ENCODE measurements around the gene ZGPAT. TPM values are rescaled to one million over a fixed set of nuclear protein-coding genes. Genes with fewer than 3 reads are reported as not detected.

The ZGPAT gene
- total RNA-seq, 1 experiment from 2014 or later, result 37.9 TPM

- no peak for DNase-seq
- Histone ChIP-seq H3K9me2 (replicated peaks; ENCODE audit: low read length) (no peaks in the 10 kb centered on the region), H3K79me2 (ENCODE audit: low read length) (peaks cover 46% of the 10 kb centered on the region), H3F3A (ENCODE audit: low read length, unreplicated experiment) (no peaks in the 10 kb centered on the region), H3K27ac (ENCODE audit: low read length) (no peak overlapping the region), H3K9me3 (ENCODE audit: low read length) (no peaks in the 10 kb centered on the region), H3K27me3 (ENCODE audit: low read length) (no peaks in the 10 kb centered on the region), H3K4me1 (ENCODE audit: insufficient read depth, low read length) (peaks cover 23% of the 10 kb centered on the region), H3K36me3 (ENCODE audit: low read depth, low read length) (peaks cover 30% of the 10 kb centered on the region), H3K9ac (ENCODE audit: low read length) (no peak overlapping the region), H3K4me2 (ENCODE audit: low read length) (no peak overlapping the region), H2AFZ (ENCODE audit: low read length) (no peak overlapping the region), H3K4me3 (ENCODE audit: low read length) (no peak overlapping the region), H4K20me1 (ENCODE audit: low read length) (no peaks in the 10 kb centered on the region)
- no peak for TF ChIP-seq EZH2phosphoT487 (IDR thresholded peaks at IDR 0.05; ENCODE audit: borderline replicate concordance, low read length)
- TF ChIP-seq, protein P1, sequence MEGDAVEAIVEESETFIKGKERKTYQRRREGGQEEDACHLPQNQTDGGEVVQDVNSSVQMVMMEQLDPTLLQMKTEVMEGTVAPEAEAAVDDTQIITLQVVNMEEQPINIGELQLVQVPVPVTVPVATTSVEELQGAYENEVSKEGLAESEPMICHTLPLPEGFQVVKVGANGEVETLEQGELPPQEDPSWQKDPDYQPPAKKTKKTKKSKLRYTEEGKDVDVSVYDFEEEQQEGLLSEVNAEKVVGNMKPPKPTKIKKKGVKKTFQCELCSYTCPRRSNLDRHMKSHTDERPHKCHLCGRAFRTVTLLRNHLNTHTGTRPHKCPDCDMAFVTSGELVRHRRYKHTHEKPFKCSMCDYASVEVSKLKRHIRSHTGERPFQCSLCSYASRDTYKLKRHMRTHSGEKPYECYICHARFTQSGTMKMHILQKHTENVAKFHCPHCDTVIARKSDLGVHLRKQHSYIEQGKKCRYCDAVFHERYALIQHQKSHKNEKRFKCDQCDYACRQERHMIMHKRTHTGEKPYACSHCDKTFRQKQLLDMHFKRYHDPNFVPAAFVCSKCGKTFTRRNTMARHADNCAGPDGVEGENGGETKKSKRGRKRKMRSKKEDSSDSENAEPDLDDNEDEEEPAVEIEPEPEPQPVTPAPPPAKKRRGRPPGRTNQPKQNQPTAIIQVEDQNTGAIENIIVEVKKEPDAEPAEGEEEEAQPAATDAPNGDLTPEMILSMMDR (conservative IDR thresholded peaks at IDR 0.05; ENCODE audit: low read depth, low read length), result no peak
- no peak for TF ChIP-seq EZH2 (IDR thresholded peaks at IDR 0.05; ENCODE audit: low read length, unreplicated experiment)
- ATAC-seq, result no peak
- ChIA-PET CTCF (no interaction called here), POLR2A (ENCODE audit: unreplicated experiment) (no interaction called here)
- intact Hi-C loops (cut with micrococcal nuclease), result no loop called here
- BruUV-seq (replicated peaks), result no TSS peak
These were observed 3.7 kb upstream of the ZGPAT start for GRCh38 chr20:63703976-63704748.

GRCh38 chr20:63704749-63705117, 3.1 kb upstream of the ZGPAT start:
- Histone ChIP-seq H3K4me2 (ENCODE audit: low read length) (no peak overlapping the region), H3K4me1 (ENCODE audit: insufficient read depth, low read length) (peaks cover 21% of the 10 kb centered on the region), H3K4me3 (ENCODE audit: low read length) (no peak overlapping the region), H3K9ac (ENCODE audit: low read length) (no peak overlapping the region), H3K9me3 (ENCODE audit: low read length) (no peaks in the 10 kb centered on the region), H4K20me1 (ENCODE audit: low read length) (no peaks in the 10 kb centered on the region), H3K36me3 (ENCODE audit: low read depth, low read length) (peaks cover 33% of the 10 kb centered on the region), H3K27me3 (ENCODE audit: low read length) (no peaks in the 10 kb centered on the region), H3F3A (ENCODE audit: low read length, unreplicated experiment) (no peaks in the 10 kb centered on the region), H2AFZ (ENCODE audit: low read length) (no peak overlapping the region), H3K79me2 (ENCODE audit: low read length) (peaks cover 52% of the 10 kb centered on the region), H3K9me2 (replicated peaks; ENCODE audit: low read length) (no peaks in the 10 kb centered on the region), H3K27ac (ENCODE audit: low read length) (no peak overlapping the region)
- BruUV-seq (replicated peaks), result no TSS peak
- CTCF ChIA-PET, result no interaction called here
- POLR2A ChIA-PET (ENCODE audit: unreplicated experiment), result no interaction called here
- TF ChIP-seq EZH2phosphoT487 (IDR thresholded peaks at IDR 0.05; ENCODE audit: borderline replicate concordance, low read length), result no peak
- TF ChIP-seq EZH2 (IDR thresholded peaks at IDR 0.05; ENCODE audit: low read length, unreplicated experiment), result no peak
- intact Hi-C loops (cut with micrococcal nuclease), result loop anchor here (5.0 kb wide), 1 partner anchor 78 kb away; no protein-coding TSS in a partner anchor
- DNase-seq (no peak), ATAC-seq (no peak)

- no peak for ATAC-seq
These were observed 2.4 kb upstream of the ZGPAT start for GRCh38 chr20:63705232-63706026.

More at GRCh38 chr20:63705232-63706026, 2.4 kb upstream of the ZGPAT start:
- Histone ChIP-seq H4K20me1 (ENCODE audit: low read length) (no peaks in the 10 kb centered on the region), H3K27me3 (ENCODE audit: low read length) (no peaks in the 10 kb centered on the region), H3K9ac (ENCODE audit: low read length) (no peak overlapping the region), H3K4me1 (ENCODE audit: insufficient read depth, low read length) (peaks cover 18% of the 10 kb centered on the region), H2AFZ (ENCODE audit: low read length) (no peak overlapping the region), H3K79me2 (ENCODE audit: low read length) (peaks cover 58% of the 10 kb centered on the region), H3K9me2 (replicated peaks; ENCODE audit: low read length) (no peaks in the 10 kb centered on the region), H3K36me3 (ENCODE audit: low read depth, low read length) (peaks cover 31% of the 10 kb centered on the region), H3K27ac (ENCODE audit: low read length) (no peak overlapping the region), H3F3A (ENCODE audit: low read length, unreplicated experiment) (no peaks in the 10 kb centered on the region), H3K4me3 (ENCODE audit: low read length) (no peak overlapping the region), H3K9me3 (ENCODE audit: low read length) (no peaks in the 10 kb centered on the region), H3K4me2 (ENCODE audit: low read length) (peak overlapping the region; percentile 89; the same call in 1 of the 2 replicates)
- ChIA-PET CTCF (no interaction called here), POLR2A (ENCODE audit: unreplicated experiment) (no interaction called here)
- DNase-seq, result no peak
- intact Hi-C loops (cut with micrococcal nuclease), result loop anchor here (2.0 to 5.0 kb wide), 2 partner anchors 35 to 77 kb away; no protein-coding TSS in a partner anchor
- TF ChIP-seq, protein P1 (conservative IDR thresholded peaks at IDR 0.05; ENCODE audit: low read depth, low read length), result no peak
- TF ChIP-seq EZH2 (IDR thresholded peaks at IDR 0.05; ENCODE audit: low read length, unreplicated experiment), result no peak
- TF ChIP-seq EZH2phosphoT487 (IDR thresholded peaks at IDR 0.05; ENCODE audit: borderline replicate concordance, low read length), result no peak
- no TSS peak for BruUV-seq (replicated peaks)
